ENCODE measurements around the gene C3. TPM values are rescaled to one million over a fixed set of nuclear protein-coding genes. Genes with fewer than 3 reads are reported as not detected.
"Not testable (repeated sequence)": the region's sequence is repeated elsewhere in the genome, so short reads cannot be mapped to it uniquely, and the experiment has no call there.

The C3 gene
- total RNA-seq, 4 donors from 2014 or later: 126 to 631 (median 350) TPM

DNA sequence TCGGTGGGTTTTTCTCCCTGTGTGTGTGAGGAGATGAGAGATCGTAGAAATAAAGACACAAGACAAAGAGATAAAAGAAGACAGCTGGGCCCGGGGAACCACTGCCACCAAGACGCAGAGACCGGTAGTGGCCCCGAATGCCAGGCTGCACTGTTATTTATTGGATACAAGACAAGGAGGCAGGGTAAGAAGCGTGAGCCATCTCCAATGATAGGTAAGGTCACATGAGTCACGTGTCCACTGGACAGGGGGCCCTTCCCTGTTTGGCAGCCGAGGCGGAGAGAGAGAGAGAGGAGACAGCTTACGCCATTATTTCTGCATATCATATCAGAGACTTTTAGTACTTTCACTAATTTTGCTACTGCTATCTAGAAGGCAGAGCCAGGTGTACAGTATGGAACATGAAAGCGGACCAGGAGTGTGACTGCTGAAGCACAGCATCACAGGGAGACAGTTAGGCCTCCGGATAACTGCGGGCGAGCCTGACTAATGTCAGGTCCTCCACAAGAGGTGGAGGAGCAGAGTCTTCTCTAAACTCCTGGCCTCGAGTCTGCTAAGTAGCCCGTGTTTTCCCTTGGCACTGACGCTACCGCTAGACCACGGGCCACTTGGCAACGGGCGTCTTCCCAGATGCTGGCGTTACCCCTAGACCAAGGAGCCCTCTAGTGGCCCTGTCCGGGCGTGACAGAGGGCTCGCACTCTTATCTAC is 87.5 kb downstream of the C3 start:
- H3K4me3 ChIP-seq (replicated peaks in 1 of 3); H3K9me3 ChIP-seq; H3K27me3 ChIP-seq; H3K36me3 ChIP-seq; H3K4me1 ChIP-seq; H3K27ac ChIP-seq: not testable (repeated sequence)
- 54 to 56% methylated on average over 26 of the region's 26 CpGs for WGBS, 2 donors
- TF ChIP-seq, protein P1, sequence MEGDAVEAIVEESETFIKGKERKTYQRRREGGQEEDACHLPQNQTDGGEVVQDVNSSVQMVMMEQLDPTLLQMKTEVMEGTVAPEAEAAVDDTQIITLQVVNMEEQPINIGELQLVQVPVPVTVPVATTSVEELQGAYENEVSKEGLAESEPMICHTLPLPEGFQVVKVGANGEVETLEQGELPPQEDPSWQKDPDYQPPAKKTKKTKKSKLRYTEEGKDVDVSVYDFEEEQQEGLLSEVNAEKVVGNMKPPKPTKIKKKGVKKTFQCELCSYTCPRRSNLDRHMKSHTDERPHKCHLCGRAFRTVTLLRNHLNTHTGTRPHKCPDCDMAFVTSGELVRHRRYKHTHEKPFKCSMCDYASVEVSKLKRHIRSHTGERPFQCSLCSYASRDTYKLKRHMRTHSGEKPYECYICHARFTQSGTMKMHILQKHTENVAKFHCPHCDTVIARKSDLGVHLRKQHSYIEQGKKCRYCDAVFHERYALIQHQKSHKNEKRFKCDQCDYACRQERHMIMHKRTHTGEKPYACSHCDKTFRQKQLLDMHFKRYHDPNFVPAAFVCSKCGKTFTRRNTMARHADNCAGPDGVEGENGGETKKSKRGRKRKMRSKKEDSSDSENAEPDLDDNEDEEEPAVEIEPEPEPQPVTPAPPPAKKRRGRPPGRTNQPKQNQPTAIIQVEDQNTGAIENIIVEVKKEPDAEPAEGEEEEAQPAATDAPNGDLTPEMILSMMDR (IDR thresholded peaks at IDR 0.05): peak in 5 of 6 experiments; percentile 46 to 63 (median 52)
- peak; percentile 70 to 72 for DNase-seq
- intact Hi-C loops (cut with DNase I): loop anchor here (5.0 to 10.0 kb wide), 4 partner anchors 104 to 229 kb away; partner anchors contain the start of genes GPR108, TRIP10 and VAV1

GRCh38 chr19:6632002-6632621 is 88.3 kb downstream of the C3 start:
- Histone ChIP-seq H3K36me3 (no peaks in the 10 kb centered on the region), H3K27ac (no peak overlapping the region), H3K4me3 (replicated peaks in 1 of 3) (no peak overlapping the region), H3K4me1 (peaks cover 0 to 4% of the 10 kb centered on the region in 2 donors), H3K27me3 (no peaks in the 10 kb centered on the region), H3K9me3 (no peaks in the 10 kb centered on the region)
- 43 to 44% methylated on average over 12 of the region's 12 CpGs for WGBS, 2 donors
- intact Hi-C loops (cut with DNase I): loop anchor here (5.0 to 10.0 kb wide), 4 partner anchors 105 to 230 kb away; partner anchors contain the start of genes GPR108, TRIP10 and VAV1
- peak; percentile 53 to 60 for DNase-seq
- no peak for TF ChIP-seq POLR2A (IDR thresholded peaks at IDR 0.05)
- TF ChIP-seq, protein P1 (IDR thresholded peaks at IDR 0.05): peak; percentile 65 to 89 (median 74)

Small RNA genes lying within 50 kb of the gene (microRNA-seq; reads per million reads assigned to microRNA genes)
- not detected for gene MIR6791

Other genes starting within 250 kb of the C3 start
- 1 to 10 TPM in 3 of 4 donors, not detected in 1; 1.3 to 2.1 (median 1.8) TPM for gene DENND1C, start 238.9 kb downstream of the C3 start, total RNA-seq
- gene TUBB4A, start 218.3 kb downstream of the C3 start, total RNA-seq: under 1 TPM in 3 of 4 donors, not detected in 1; 0.22 to 0.67 (median 0.59) TPM
- gene TNFSF9, start 189.6 kb downstream of the C3 start, total RNA-seq: under 1 TPM in 2 of 4 donors, not detected in 2; 0.45 to 0.54 TPM
- gene CD70, start 129.5 kb downstream of the C3 start, total RNA-seq: under 1 TPM in 1 of 4 donors, not detected in 3; 0.73 TPM
- 1 to 10 TPM in 1 of 4 donors, under 1 TPM in 2, not detected in 1; 0.54 to 1.1 (median 0.63) TPM for gene TNFSF14, start 50.5 kb downstream of the C3 start, total RNA-seq
- gene GPR108, start 16.9 kb upstream of the C3 start, total RNA-seq: 100 to 1,000 TPM in 3 of 4 donors, 10 to 100 TPM in 1; 87.9 to 152 (median 116) TPM
- gene TRIP10, start 19.0 kb upstream of the C3 start, total RNA-seq: 10 to 100 TPM; 48.9 to 65.8 (median 58.8) TPM
- gene SH2D3A, start 46.8 kb upstream of the C3 start, total RNA-seq: 10 to 100 TPM; 14.1 to 27.4 (median 20.7) TPM
- 1 to 10 TPM; 1.7 to 4.3 (median 2.6) TPM for gene VAV1, start 52.1 kb upstream of the C3 start, total RNA-seq
- gene ADGRE1, start 166.9 kb upstream of the C3 start, total RNA-seq: not detected

Measured in thyroid gland (tissue), 4 donors.